Measurements from ENCODE around the gene FBXO17. TPM values are rescaled to one million over a fixed set of nuclear protein-coding genes. Genes with fewer than 3 reads are reported as not detected.
"Not testable (repeated sequence)": the region's sequence is repeated elsewhere in the genome, so short reads cannot be mapped to it uniquely, and the experiment has no call there.

FBXO17 gene
- total RNA-seq, 2 donors from 2014 or later: 29.6 to 31.7 TPM

- no peak for ATAC-seq (ENCODE audit: insufficient number of reproducible peaks, low FRiP score, low read depth)
These were observed 13.6 kb upstream of the FBXO17 start for GRCh38 chr19:38989066-38989605.

DNA sequence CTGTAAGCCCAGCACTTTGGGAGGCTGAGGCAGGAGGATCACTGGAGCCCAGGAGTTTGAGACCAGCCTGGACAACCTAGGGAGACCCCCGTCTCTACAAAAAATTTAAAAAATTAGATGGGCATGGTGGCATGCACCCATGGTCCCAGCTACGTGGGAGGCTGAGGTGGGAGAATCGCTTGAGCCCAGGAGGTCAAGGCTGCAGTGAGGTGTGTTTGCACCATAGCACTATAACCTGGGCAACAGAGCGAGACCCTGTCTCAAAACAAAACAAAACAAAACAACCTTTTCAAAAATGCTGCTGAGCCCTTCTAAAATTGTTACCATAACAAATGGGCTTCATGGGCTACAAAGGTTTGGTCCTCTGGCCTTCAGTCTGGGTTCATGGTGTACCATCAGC lies 13.1 kb upstream of the FBXO17 start:
- not testable (repeated sequence) for H3K36me3 ChIP-seq; DNase-seq (ENCODE audit: low spot score); H3K27ac ChIP-seq; H3K4me3 ChIP-seq; H3K4me1 ChIP-seq (ENCODE audit: control insufficient read depth in 1 of 2, low read depth in 2 of 2); H3K27me3 ChIP-seq (replicated peaks; ENCODE audit: insufficient read depth); H3K9me3 ChIP-seq; ATAC-seq (ENCODE audit: insufficient number of reproducible peaks, low FRiP score, low read depth)

More at GRCh38 chr19:38989066-38989605, 13.6 kb upstream of the FBXO17 start:
- no peaks in the 10 kb centered on the region for H3K4me1 ChIP-seq (ENCODE audit: control insufficient read depth in 1 of 2, low read depth in 2 of 2)
- no peaks in the 10 kb centered on the region for H3K9me3 ChIP-seq
- no peaks in the 10 kb centered on the region for H3K27me3 ChIP-seq (replicated peaks; ENCODE audit: insufficient read depth)
- no peak overlapping the region for H3K4me3 ChIP-seq
- no peak for TF ChIP-seq CTCF (IDR thresholded peaks at IDR 0.05)
- H3K36me3 ChIP-seq: no peaks in the 10 kb centered on the region
- DNase-seq (ENCODE audit: low spot score): no peak
- no peak overlapping the region for H3K27ac ChIP-seq

- H3K4me1 ChIP-seq (ENCODE audit: control insufficient read depth in 1 of 2, low read depth in 2 of 2); H3K36me3 ChIP-seq; DNase-seq (ENCODE audit: low spot score); ATAC-seq (ENCODE audit: insufficient number of reproducible peaks, low FRiP score, low read depth); H3K27ac ChIP-seq; H3K9me3 ChIP-seq; H3K4me3 ChIP-seq; H3K27me3 ChIP-seq (replicated peaks; ENCODE audit: insufficient read depth): not testable (repeated sequence)
These were observed 12.2 kb upstream of the FBXO17 start for GRCh38 chr19:38987745-38988144.

GRCh38 chr19:38985262-38985661 lies 9.7 kb upstream of the FBXO17 start:
- Histone ChIP-seq H3K4me1 (ENCODE audit: control insufficient read depth in 1 of 2, low read depth in 2 of 2) (no peaks in the 10 kb centered on the region), H3K27me3 (replicated peaks; ENCODE audit: insufficient read depth) (no peaks in the 10 kb centered on the region), H3K36me3 (no peaks in the 10 kb centered on the region), H3K4me3 (no peak overlapping the region), H3K27ac (no peak overlapping the region), H3K9me3 (no peaks in the 10 kb centered on the region)
- no peak for TF ChIP-seq CTCF (IDR thresholded peaks at IDR 0.05)
- ATAC-seq (ENCODE audit: insufficient number of reproducible peaks, low FRiP score, low read depth) (no peak), DNase-seq (ENCODE audit: low spot score) (no peak)

DNA sequence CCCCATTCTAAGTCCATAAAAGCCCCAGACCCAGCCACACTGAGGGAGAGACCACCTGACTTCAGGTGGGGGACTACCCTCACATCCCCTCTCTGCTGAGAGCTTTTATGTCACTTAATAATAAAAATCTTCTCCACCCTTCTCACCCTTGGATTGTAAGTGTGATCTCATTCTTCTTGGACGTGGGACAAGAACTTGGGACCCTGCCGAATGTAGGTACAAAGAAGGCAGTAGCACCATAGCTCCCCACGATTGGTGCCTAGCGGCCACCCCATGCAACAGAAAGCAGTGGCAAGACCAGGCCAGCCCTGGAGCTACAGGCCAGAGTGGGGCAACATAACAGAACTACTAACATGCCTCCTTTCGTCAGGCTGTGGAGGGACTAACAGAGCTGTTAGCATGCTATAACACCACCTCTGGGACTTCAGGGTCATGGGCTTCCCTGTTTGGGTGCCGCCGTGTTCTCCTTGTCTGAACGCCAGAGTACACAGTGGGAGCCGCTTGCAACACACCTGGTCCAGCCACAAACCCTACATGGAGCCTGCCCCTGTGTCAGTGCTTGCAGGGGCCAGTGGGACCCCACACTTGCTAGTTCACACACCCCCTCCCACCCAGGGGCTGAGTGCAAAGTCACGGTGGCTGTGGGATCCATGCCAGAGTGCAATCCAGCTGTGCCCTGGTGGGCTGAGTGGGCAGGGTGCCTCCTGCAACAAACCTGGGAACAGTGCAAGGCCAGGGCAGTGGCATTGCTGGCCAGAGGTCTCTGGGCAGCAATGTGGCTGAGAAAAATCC lies 5.2 kb upstream of the FBXO17 start:
- H3K27me3 ChIP-seq (replicated peaks; ENCODE audit: insufficient read depth): no peaks in the 10 kb centered on the region
- no peak for ATAC-seq (ENCODE audit: insufficient number of reproducible peaks, low FRiP score, low read depth)
- H3K4me1 ChIP-seq (ENCODE audit: control insufficient read depth in 1 of 2, low read depth in 2 of 2): peaks cover 3 to 10% of the 10 kb centered on the region in 2 donors
- H3K36me3 ChIP-seq: no peaks in the 10 kb centered on the region
- H3K9me3 ChIP-seq: no peaks in the 10 kb centered on the region
- H3K27ac ChIP-seq: no peak overlapping the region
- no peak overlapping the region for H3K4me3 ChIP-seq
- no peak for TF ChIP-seq CTCF (IDR thresholded peaks at IDR 0.05)
- no peak for DNase-seq (ENCODE audit: low spot score)

- Histone ChIP-seq H3K27me3 (replicated peaks; ENCODE audit: insufficient read depth) (no peaks in the 10 kb centered on the region), H3K36me3 (no peaks in the 10 kb centered on the region), H3K9me3 (no peaks in the 10 kb centered on the region), H3K4me1 (ENCODE audit: control insufficient read depth in 1 of 2, low read depth in 2 of 2) (peaks cover 3 to 10% of the 10 kb centered on the region in 2 donors), H3K27ac (no peak overlapping the region), H3K4me3 (no peak overlapping the region)
- ATAC-seq (ENCODE audit: insufficient number of reproducible peaks, low FRiP score, low read depth) (no peak), DNase-seq (ENCODE audit: low spot score) (no peak)
- no peak for TF ChIP-seq CTCF (IDR thresholded peaks at IDR 0.05)
These were observed 4.3 kb upstream of the FBXO17 start for GRCh38 chr19:38979812-38980211.

All from thoracic aorta (tissue), 2 donors.